HEK293 (cell line): ENCODE results near the gene PARD3B.

ENCODE experiments used
- CTCF ChIA-PET: fragments of 350-600 bp; formaldehyde crosslinking; extraction: SDS; loops from one replicate; lab custom pipeline; 2021; ENCODE audit warnings: antibody characterized with exemption; lab: Yijun Ruan, JAX
- POLR2A ChIA-PET: fragments of 300-600 bp; formaldehyde crosslinking; extraction: SDS; loops from one replicate; lab custom pipeline; 2020; ENCODE audit warnings: antibody characterized with exemption, inconsistent platforms; lab: Yijun Ruan, JAX
- H3K27ac ChIP-seq: fragments of 200-500 bp; sonication (Bioruptor generic); 2 replicates; pipeline ENCODE4 v1.5.1; 2014; ENCODE audit warnings: low read depth, low read length, control low read depth, inconsistent platforms; ENCODE audit errors: extremely low read depth
- H3K36me3 ChIP-seq, 2 experiments: fragments of 200-500 bp in 1 of 2; sonication (Bioruptor generic) in 1 of 2; 1 replicate in 1 of 2; 2 replicates in 1 of 2; pipeline ENCODE4 v1.5.1; 2014 to 2017; ENCODE audit warnings: inconsistent platforms in 2 of 2, low read length in 2 of 2; ENCODE audit not compliant: control insufficient read depth in 2 of 2, insufficient read depth in 1 of 2
- H3K4me1 ChIP-seq: fragments of 200-500 bp; sonication (Bioruptor generic); 2 replicates; pipeline ENCODE4 v1.5.1; 2014; ENCODE audit warnings: mild to moderate bottlenecking, low read length, inconsistent platforms; ENCODE audit not compliant: control insufficient read depth, insufficient read depth
- H3K4me3 ChIP-seq: 2 replicates; pipeline ENCODE4 v1.5.1; 2011; ENCODE audit warnings: low read depth, mild to moderate bottlenecking, control low read depth, low read length, moderate library complexity
- H3K9me3 ChIP-seq: fragments of 200-500 bp; sonication (Bioruptor generic); 2 replicates; pipeline ENCODE4 v1.5.1; 2014; ENCODE audit warnings: low read depth, low read length, inconsistent platforms; ENCODE audit not compliant: control insufficient read depth, insufficient read depth
- GLIS1 ChIP-seq: fragments of 450-650 bp; formaldehyde crosslinking; IDR thresholded peaks from 2 replicates; pipeline ENCODE4 v1.5.1; 2016; ENCODE audit warnings: missing biosample characterization, missing genetic modification characterization
- MEIS1 ChIP-seq: sonication (generic); formaldehyde crosslinking; IDR thresholded peaks from 2 replicates; pipeline ENCODE4 v1.8.1; 2022; ENCODE audit warnings: missing genetic modification reagents, mild to moderate bottlenecking, borderline replicate concordance
- ZNF133 ChIP-seq: fragments of 450-650 bp; formaldehyde crosslinking; IDR thresholded peaks from 2 replicates; pipeline ENCODE4 v1.5.1; 2016; ENCODE audit warnings: missing biosample characterization, missing genetic modification characterization
- ZNF140 ChIP-seq: fragments of 450-650 bp; formaldehyde crosslinking; IDR thresholded peaks from 2 replicates; pipeline ENCODE4 v1.5.1; 2016; ENCODE audit warnings: missing biosample characterization, missing genetic modification characterization
- ZNF146 ChIP-seq: fragments of 450-650 bp; formaldehyde crosslinking; IDR thresholded peaks from 2 replicates; pipeline ENCODE4 v1.5.1; 2016; ENCODE audit warnings: missing biosample characterization, missing genetic modification characterization
- ZNF221 ChIP-seq: fragments of 450-650 bp; formaldehyde crosslinking; IDR thresholded peaks from 2 replicates; pipeline ENCODE4 v1.5.1; 2017; ENCODE audit warnings: missing biosample characterization, missing genetic modification characterization, borderline replicate concordance
- ZNF266 ChIP-seq: fragments of 450-650 bp; formaldehyde crosslinking; IDR thresholded peaks from 2 replicates; pipeline ENCODE4 v1.5.1; 2016; ENCODE audit warnings: missing biosample characterization, missing genetic modification characterization, low read depth
- ZNF274 ChIP-seq, 2 experiments: fragments of 200-500 bp in 1 of 2; fragments of 450-650 bp in 1 of 2; sonication (Bioruptor generic) in 1 of 2; formaldehyde crosslinking in 1 of 2; IDR thresholded peaks; 2 replicates each; pipeline versions ENCODE4 v1.5.1 to v1.6.1; 2014 to 2016; ENCODE audit warnings: borderline replicate concordance in 1 of 2, inconsistent platforms in 1 of 2, low read length in 1 of 2, missing biosample characterization in 1 of 2, missing genetic modification characterization in 1 of 2
- ZNF510 ChIP-seq: fragments of 450-650 bp; formaldehyde crosslinking; IDR thresholded peaks from 2 replicates; pipeline ENCODE4 v1.5.1; 2018; ENCODE audit warnings: mild to moderate bottlenecking, missing genetic modification characterization, missing biosample characterization; ENCODE audit not compliant: insufficient replicate concordance
- ZNF514 ChIP-seq: fragments of 450-650 bp; formaldehyde crosslinking; IDR thresholded peaks from 2 replicates; pipeline ENCODE4 v1.5.1; 2016; ENCODE audit warnings: missing biosample characterization, missing genetic modification characterization
- ZNF571 ChIP-seq: fragments of 450-650 bp; formaldehyde crosslinking; IDR thresholded peaks from 2 replicates; pipeline ENCODE4 v1.5.0; 2017; ENCODE audit warnings: missing biosample characterization, missing genetic modification characterization
- ZNF658 ChIP-seq: fragments of 450-650 bp; formaldehyde crosslinking; IDR thresholded peaks from 2 replicates; pipeline ENCODE4; 2016; ENCODE audit warnings: missing biosample characterization, missing genetic modification characterization
- ZNF747 ChIP-seq: fragments of 450-650 bp; formaldehyde crosslinking; IDR thresholded peaks from 2 replicates; pipeline ENCODE4 v1.5.1; 2016; ENCODE audit warnings: missing biosample characterization, missing genetic modification characterization
- ZNF837 ChIP-seq: fragments of 450-650 bp; formaldehyde crosslinking; IDR thresholded peaks from 2 replicates; pipeline ENCODE4 v1.5.1; 2016; ENCODE audit warnings: missing biosample characterization, missing genetic modification characterization
- TF ChIP-seq, protein P1 (sequence below): fragments of 450-650 bp; formaldehyde crosslinking; IDR thresholded peaks from 2 replicates; pipeline ENCODE4 v1.5.1; 2016; ENCODE audit warnings: missing biosample characterization, missing genetic modification characterization
- TF ChIP-seq, protein P2 (sequence below): fragments of 450-650 bp; formaldehyde crosslinking; IDR thresholded peaks from 2 replicates; pipeline ENCODE4 v1.5.1; 2016; ENCODE audit warnings: missing biosample characterization, missing genetic modification characterization, low read depth
- TF ChIP-seq, protein P3 (sequence below): fragments of 450-650 bp; formaldehyde crosslinking; IDR thresholded peaks from 2 replicates; pipeline ENCODE4 v1.5.1; 2016; ENCODE audit warnings: missing biosample characterization, missing genetic modification characterization, borderline replicate concordance
- TF ChIP-seq, protein P4 (sequence below): fragments of 450-650 bp; formaldehyde crosslinking; IDR thresholded peaks from 2 replicates; pipeline ENCODE4 v1.5.1; 2017; ENCODE audit warnings: missing biosample characterization, missing genetic modification characterization

PARD3B gene

DNA sequence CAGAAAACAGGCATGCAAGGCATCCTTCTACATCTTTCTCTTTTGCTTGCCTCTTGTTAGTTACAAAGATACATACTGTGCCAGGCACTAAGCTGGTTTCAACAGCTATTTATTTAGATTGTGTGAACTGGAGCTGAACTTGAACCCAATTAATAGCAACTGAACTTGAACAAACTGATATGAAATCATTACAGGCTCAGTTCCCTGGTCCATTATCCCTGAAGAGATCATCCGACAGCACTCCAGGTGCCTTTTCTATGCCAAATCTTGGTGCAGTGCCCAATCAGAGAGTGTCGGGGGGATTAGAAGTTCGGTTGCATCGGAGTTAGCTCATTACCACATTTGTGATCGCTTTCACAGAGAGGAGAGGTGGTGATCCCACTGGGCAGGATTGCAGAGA, 477.6 kb downstream of the PARD3B start:
- Histone ChIP-seq H3K9me3 (no peaks in the 10 kb centered on the region), H3K27ac (no peak overlapping the region), H3K36me3 (no peaks in the 10 kb centered on the region), H3K4me3 (no peak overlapping the region), H3K4me1 (no peaks in the 10 kb centered on the region)
- POLR2A ChIA-PET, result no interaction called here
- TF ChIP-seq ZNF514 (tag by site-specific recombination) (no peak), ZNF146 (tag by site-specific recombination) (no peak), ZNF747 (tag by site-specific recombination) (no peak), ZNF140 (tag by site-specific recombination) (no peak), ZNF571 (tag by site-specific recombination) (no peak), ZNF221 (no peak), MEIS1 (CRISPR knock-in tag) (no peak), ZNF837 (tag by site-specific recombination) (no peak), ZNF510 (tag by site-specific recombination) (no peak), GLIS1 (tag by site-specific recombination) (no peak), ZNF266 (no peak), ZNF658 (tag by site-specific recombination) (no peak), ZNF133 (tag by site-specific recombination) (no peak), ZNF274 (IDR thresholded peaks at IDR 0.05; ENCODE audit: low read length) (no peak), ZNF274 (tag by site-specific recombination; IDR thresholded peaks at IDR 0.05; ENCODE audit: borderline replicate concordance) (no peak)
- TF ChIP-seq, protein P1, sequence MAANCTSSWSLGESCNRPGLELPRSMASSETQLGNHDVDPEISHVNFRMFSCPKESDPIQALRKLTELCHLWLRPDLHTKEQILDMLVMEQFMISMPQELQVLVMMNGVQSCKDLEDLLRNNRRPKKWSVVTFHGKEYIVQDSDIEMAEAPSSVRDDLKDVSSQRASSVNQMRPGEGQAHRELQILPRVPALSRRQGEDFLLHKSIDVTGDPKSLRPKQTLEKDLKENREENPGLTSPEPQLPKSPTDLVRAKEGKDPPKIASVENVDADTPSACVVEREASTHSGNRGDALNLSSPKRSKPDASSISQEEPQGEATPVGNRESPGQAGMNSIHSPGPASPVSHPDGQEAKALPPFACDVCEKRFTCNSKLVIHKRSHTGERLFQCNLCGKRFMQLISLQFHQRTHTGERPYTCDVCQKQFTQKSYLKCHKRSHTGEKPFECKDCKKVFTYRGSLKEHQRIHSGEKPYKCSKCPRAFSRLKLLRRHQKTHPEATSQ (tag by site-specific recombination), result no peak
- TF ChIP-seq, protein P2, sequence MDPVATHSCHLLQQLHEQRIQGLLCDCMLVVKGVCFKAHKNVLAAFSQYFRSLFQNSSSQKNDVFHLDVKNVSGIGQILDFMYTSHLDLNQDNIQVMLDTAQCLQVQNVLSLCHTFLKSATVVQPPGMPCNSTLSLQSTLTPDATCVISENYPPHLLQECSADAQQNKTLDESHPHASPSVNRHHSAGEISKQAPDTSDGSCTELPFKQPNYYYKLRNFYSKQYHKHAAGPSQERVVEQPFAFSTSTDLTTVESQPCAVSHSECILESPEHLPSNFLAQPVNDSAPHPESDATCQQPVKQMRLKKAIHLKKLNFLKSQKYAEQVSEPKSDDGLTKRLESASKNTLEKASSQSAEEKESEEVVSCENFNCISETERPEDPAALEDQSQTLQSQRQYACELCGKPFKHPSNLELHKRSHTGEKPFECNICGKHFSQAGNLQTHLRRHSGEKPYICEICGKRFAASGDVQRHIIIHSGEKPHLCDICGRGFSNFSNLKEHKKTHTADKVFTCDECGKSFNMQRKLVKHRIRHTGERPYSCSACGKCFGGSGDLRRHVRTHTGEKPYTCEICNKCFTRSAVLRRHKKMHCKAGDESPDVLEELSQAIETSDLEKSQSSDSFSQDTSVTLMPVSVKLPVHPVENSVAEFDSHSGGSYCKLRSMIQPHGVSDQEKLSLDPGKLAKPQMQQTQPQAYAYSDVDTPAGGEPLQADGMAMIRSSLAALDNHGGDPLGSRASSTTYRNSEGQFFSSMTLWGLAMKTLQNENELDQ (tag by site-specific recombination), result no peak
- TF ChIP-seq, protein P3, sequence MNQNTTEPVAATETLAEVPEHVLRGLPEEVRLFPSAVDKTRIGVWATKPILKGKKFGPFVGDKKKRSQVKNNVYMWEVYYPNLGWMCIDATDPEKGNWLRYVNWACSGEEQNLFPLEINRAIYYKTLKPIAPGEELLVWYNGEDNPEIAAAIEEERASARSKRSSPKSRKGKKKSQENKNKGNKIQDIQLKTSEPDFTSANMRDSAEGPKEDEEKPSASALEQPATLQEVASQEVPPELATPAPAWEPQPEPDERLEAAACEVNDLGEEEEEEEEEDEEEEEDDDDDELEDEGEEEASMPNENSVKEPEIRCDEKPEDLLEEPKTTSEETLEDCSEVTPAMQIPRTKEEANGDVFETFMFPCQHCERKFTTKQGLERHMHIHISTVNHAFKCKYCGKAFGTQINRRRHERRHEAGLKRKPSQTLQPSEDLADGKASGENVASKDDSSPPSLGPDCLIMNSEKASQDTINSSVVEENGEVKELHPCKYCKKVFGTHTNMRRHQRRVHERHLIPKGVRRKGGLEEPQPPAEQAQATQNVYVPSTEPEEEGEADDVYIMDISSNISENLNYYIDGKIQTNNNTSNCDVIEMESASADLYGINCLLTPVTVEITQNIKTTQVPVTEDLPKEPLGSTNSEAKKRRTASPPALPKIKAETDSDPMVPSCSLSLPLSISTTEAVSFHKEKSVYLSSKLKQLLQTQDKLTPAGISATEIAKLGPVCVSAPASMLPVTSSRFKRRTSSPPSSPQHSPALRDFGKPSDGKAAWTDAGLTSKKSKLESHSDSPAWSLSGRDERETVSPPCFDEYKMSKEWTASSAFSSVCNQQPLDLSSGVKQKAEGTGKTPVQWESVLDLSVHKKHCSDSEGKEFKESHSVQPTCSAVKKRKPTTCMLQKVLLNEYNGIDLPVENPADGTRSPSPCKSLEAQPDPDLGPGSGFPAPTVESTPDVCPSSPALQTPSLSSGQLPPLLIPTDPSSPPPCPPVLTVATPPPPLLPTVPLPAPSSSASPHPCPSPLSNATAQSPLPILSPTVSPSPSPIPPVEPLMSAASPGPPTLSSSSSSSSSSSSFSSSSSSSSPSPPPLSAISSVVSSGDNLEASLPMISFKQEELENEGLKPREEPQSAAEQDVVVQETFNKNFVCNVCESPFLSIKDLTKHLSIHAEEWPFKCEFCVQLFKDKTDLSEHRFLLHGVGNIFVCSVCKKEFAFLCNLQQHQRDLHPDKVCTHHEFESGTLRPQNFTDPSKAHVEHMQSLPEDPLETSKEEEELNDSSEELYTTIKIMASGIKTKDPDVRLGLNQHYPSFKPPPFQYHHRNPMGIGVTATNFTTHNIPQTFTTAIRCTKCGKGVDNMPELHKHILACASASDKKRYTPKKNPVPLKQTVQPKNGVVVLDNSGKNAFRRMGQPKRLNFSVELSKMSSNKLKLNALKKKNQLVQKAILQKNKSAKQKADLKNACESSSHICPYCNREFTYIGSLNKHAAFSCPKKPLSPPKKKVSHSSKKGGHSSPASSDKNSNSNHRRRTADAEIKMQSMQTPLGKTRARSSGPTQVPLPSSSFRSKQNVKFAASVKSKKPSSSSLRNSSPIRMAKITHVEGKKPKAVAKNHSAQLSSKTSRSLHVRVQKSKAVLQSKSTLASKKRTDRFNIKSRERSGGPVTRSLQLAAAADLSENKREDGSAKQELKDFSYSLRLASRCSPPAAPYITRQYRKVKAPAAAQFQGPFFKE (tag by site-specific recombination), result no peak
- TF ChIP-seq, protein P4, sequence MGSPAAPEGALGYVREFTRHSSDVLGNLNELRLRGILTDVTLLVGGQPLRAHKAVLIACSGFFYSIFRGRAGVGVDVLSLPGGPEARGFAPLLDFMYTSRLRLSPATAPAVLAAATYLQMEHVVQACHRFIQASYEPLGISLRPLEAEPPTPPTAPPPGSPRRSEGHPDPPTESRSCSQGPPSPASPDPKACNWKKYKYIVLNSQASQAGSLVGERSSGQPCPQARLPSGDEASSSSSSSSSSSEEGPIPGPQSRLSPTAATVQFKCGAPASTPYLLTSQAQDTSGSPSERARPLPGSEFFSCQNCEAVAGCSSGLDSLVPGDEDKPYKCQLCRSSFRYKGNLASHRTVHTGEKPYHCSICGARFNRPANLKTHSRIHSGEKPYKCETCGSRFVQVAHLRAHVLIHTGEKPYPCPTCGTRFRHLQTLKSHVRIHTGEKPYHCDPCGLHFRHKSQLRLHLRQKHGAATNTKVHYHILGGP (tag by site-specific recombination), result no peak
- TF ChIP-seq, all 188 proteins: peak for 0
- CTCF ChIA-PET, result no interaction called here
